ENCODE results near the gene MRPL55.

The MRPL55 gene

GRCh38 chr1:228134591-228134990 lies 25.5 kb upstream of the MRPL55 start:
- Histone ChIP-seq H3K23ac (ENCODE audit: low read length) (no peak overlapping the region), H3K18ac (ENCODE audit: low read length) (no peak overlapping the region), H3K79me2 (ENCODE audit: control insufficient read depth, insufficient read depth, low read length) (no peaks in the 10 kb centered on the region), H3K9ac (ENCODE audit: low read length) (no peak overlapping the region), H2AK5ac (ENCODE audit: low read length) (no peak overlapping the region), H2BK120ac (ENCODE audit: low read depth, low read length) (no peak overlapping the region), H2BK15ac (replicated peaks; ENCODE audit: low read depth) (no peak overlapping the region), H3K4me3 (ENCODE audit: low read length) (no peak overlapping the region), H3K79me1 (ENCODE audit: low read length) (no peaks in the 10 kb centered on the region), H3K27me3 (ENCODE audit: insufficient read depth, low read length, poor library complexity) (peaks cover 9% of the 10 kb centered on the region), H2BK5ac (ENCODE audit: low read length) (no peak overlapping the region), H3K27ac (ENCODE audit: low read depth, low read length) (no peak overlapping the region), H3K4me1 (ENCODE audit: control insufficient read depth, low read depth, low read length) (no peaks in the 10 kb centered on the region), H4K8ac (ENCODE audit: low read depth, low read length) (no peak overlapping the region), H3K36me3 (ENCODE audit: control insufficient read depth, insufficient read depth, low read length) (no peaks in the 10 kb centered on the region), H4K5ac (ENCODE audit: low read length) (no peak overlapping the region), H3K56ac (ENCODE audit: low read length) (no peak overlapping the region), H3K4ac (ENCODE audit: low read depth, low read length) (no peak overlapping the region), H3K4me2 (ENCODE audit: low read length) (no peak overlapping the region)
- DNase-seq: no peak
- WGBS (ENCODE audit: extremely low coverage, insufficient coverage, low lambda C conversion rate): no CpG with 5 or more reads among the region's 12 CpGs

- Histone ChIP-seq H2BK120ac (ENCODE audit: low read depth, low read length) (no peak overlapping the region), H3K36me3 (ENCODE audit: control insufficient read depth, insufficient read depth, low read length) (no peaks in the 10 kb centered on the region), H2AK5ac (ENCODE audit: low read length) (no peak overlapping the region), H3K18ac (ENCODE audit: low read length) (no peak overlapping the region), H2BK15ac (replicated peaks; ENCODE audit: low read depth) (no peak overlapping the region), H3K4ac (ENCODE audit: low read depth, low read length) (no peak overlapping the region), H3K4me2 (ENCODE audit: low read length) (no peak overlapping the region), H3K4me3 (ENCODE audit: low read length) (no peak overlapping the region), H3K79me2 (ENCODE audit: control insufficient read depth, insufficient read depth, low read length) (no peaks in the 10 kb centered on the region), H3K27ac (ENCODE audit: low read depth, low read length) (no peak overlapping the region), H2BK5ac (ENCODE audit: low read length) (no peak overlapping the region), H3K56ac (ENCODE audit: low read length) (no peak overlapping the region), H3K9ac (ENCODE audit: low read length) (no peak overlapping the region), H3K23ac (ENCODE audit: low read length) (no peak overlapping the region), H4K8ac (ENCODE audit: low read depth, low read length) (no peak overlapping the region), H4K5ac (ENCODE audit: low read length) (no peak overlapping the region), H3K27me3 (ENCODE audit: insufficient read depth, low read length, poor library complexity) (peaks cover 7% of the 10 kb centered on the region), H3K4me1 (ENCODE audit: control insufficient read depth, low read depth, low read length) (no peaks in the 10 kb centered on the region), H3K79me1 (ENCODE audit: low read length) (no peaks in the 10 kb centered on the region)
- WGBS (ENCODE audit: extremely low coverage, insufficient coverage, low lambda C conversion rate): no CpG with 5 or more reads among the region's 2 CpGs
- DNase-seq: no peak
These were observed 22.7 kb upstream of the MRPL55 start for GRCh38 chr1:228131766-228132165.

- no peaks in the 10 kb centered on the region for H3K4me1 ChIP-seq (ENCODE audit: control insufficient read depth, low read depth, low read length)
- no peaks in the 10 kb centered on the region for H3K79me1 ChIP-seq (ENCODE audit: low read length)
- no peak overlapping the region for H3K9ac ChIP-seq (ENCODE audit: low read length)
- no peak overlapping the region for H3K4me2 ChIP-seq (ENCODE audit: low read length)
- H2BK15ac ChIP-seq (replicated peaks; ENCODE audit: low read depth): no peak overlapping the region
- DNase-seq: no peak
- no peak overlapping the region for H3K56ac ChIP-seq (ENCODE audit: low read length)
- H4K8ac ChIP-seq (ENCODE audit: low read depth, low read length): no peak overlapping the region
- H3K23ac ChIP-seq (ENCODE audit: low read length): no peak overlapping the region
- H3K18ac ChIP-seq (ENCODE audit: low read length): no peak overlapping the region
- no peaks in the 10 kb centered on the region for H3K27me3 ChIP-seq (ENCODE audit: insufficient read depth, low read length, poor library complexity)
- H2BK120ac ChIP-seq (ENCODE audit: low read depth, low read length): no peak overlapping the region
- no peak overlapping the region for H3K4ac ChIP-seq (ENCODE audit: low read depth, low read length)
- no peak overlapping the region for H3K4me3 ChIP-seq (ENCODE audit: low read length)
- no peaks in the 10 kb centered on the region for H3K36me3 ChIP-seq (ENCODE audit: control insufficient read depth, insufficient read depth, low read length)
- WGBS (ENCODE audit: extremely low coverage, insufficient coverage, low lambda C conversion rate): no CpG with 5 or more reads among the region's 5 CpGs
- H4K5ac ChIP-seq (ENCODE audit: low read length): no peak overlapping the region
- no peak overlapping the region for H3K27ac ChIP-seq (ENCODE audit: low read depth, low read length)
- H2BK5ac ChIP-seq (ENCODE audit: low read length): no peak overlapping the region
- H2AK5ac ChIP-seq (ENCODE audit: low read length): no peak overlapping the region
- H3K79me2 ChIP-seq (ENCODE audit: control insufficient read depth, insufficient read depth, low read length): no peaks in the 10 kb centered on the region
These were observed 16.1 kb upstream of the MRPL55 start for GRCh38 chr1:228125185-228125584.

GRCh38 chr1:228123505-228123904 lies 14.4 kb upstream of the MRPL55 start:
- Histone ChIP-seq H3K18ac (ENCODE audit: low read length) (no peak overlapping the region), H4K8ac (ENCODE audit: low read depth, low read length) (no peak overlapping the region), H2BK15ac (replicated peaks; ENCODE audit: low read depth) (no peak overlapping the region), H3K79me2 (ENCODE audit: control insufficient read depth, insufficient read depth, low read length) (no peaks in the 10 kb centered on the region), H3K9ac (ENCODE audit: low read length) (no peak overlapping the region), H3K4me2 (ENCODE audit: low read length) (no peak overlapping the region), H2AK5ac (ENCODE audit: low read length) (no peak overlapping the region), H3K4me3 (ENCODE audit: low read length) (no peak overlapping the region), H2BK120ac (ENCODE audit: low read depth, low read length) (no peak overlapping the region), H3K27me3 (ENCODE audit: insufficient read depth, low read length, poor library complexity) (no peaks in the 10 kb centered on the region), H3K36me3 (ENCODE audit: control insufficient read depth, insufficient read depth, low read length) (no peaks in the 10 kb centered on the region), H3K4me1 (ENCODE audit: control insufficient read depth, low read depth, low read length) (no peaks in the 10 kb centered on the region), H3K79me1 (ENCODE audit: low read length) (no peaks in the 10 kb centered on the region), H3K27ac (ENCODE audit: low read depth, low read length) (no peak overlapping the region), H2BK5ac (ENCODE audit: low read length) (no peak overlapping the region), H3K56ac (ENCODE audit: low read length) (no peak overlapping the region), H3K23ac (ENCODE audit: low read length) (no peak overlapping the region), H4K5ac (ENCODE audit: low read length) (no peak overlapping the region), H3K4ac (ENCODE audit: low read depth, low read length) (no peak overlapping the region)
- no peak for DNase-seq
- WGBS (ENCODE audit: extremely low coverage, insufficient coverage, low lambda C conversion rate): no CpG with 5 or more reads among the region's 2 CpGs

- Histone ChIP-seq H2BK5ac (ENCODE audit: low read length) (no peak overlapping the region), H3K18ac (ENCODE audit: low read length) (no peak overlapping the region), H3K27ac (ENCODE audit: low read depth, low read length) (no peak overlapping the region), H3K79me2 (ENCODE audit: control insufficient read depth, insufficient read depth, low read length) (no peaks in the 10 kb centered on the region), H4K8ac (ENCODE audit: low read depth, low read length) (no peak overlapping the region), H4K5ac (ENCODE audit: low read length) (no peak overlapping the region), H3K4me1 (ENCODE audit: control insufficient read depth, low read depth, low read length) (no peaks in the 10 kb centered on the region), H2AK5ac (ENCODE audit: low read length) (no peak overlapping the region), H3K9ac (ENCODE audit: low read length) (no peak overlapping the region), H3K27me3 (ENCODE audit: insufficient read depth, low read length, poor library complexity) (no peaks in the 10 kb centered on the region), H3K36me3 (ENCODE audit: control insufficient read depth, insufficient read depth, low read length) (no peaks in the 10 kb centered on the region), H3K23ac (ENCODE audit: low read length) (no peak overlapping the region), H3K56ac (ENCODE audit: low read length) (no peak overlapping the region), H3K4ac (ENCODE audit: low read depth, low read length) (no peak overlapping the region), H2BK15ac (replicated peaks; ENCODE audit: low read depth) (no peak overlapping the region), H2BK120ac (ENCODE audit: low read depth, low read length) (no peak overlapping the region), H3K4me3 (ENCODE audit: low read length) (no peak overlapping the region), H3K79me1 (ENCODE audit: low read length) (no peaks in the 10 kb centered on the region), H3K4me2 (ENCODE audit: low read length) (no peak overlapping the region)
- WGBS (ENCODE audit: extremely low coverage, insufficient coverage, low lambda C conversion rate): no CpG with 5 or more reads among the region's 1 CpG
- DNase-seq: no peak
These were observed 13.9 kb upstream of the MRPL55 start for GRCh38 chr1:228122921-228123441.

GRCh38 chr1:228120857-228121489 lies 11.9 kb upstream of the MRPL55 start:
- Histone ChIP-seq H3K4me2 (ENCODE audit: low read length) (no peak overlapping the region), H4K5ac (ENCODE audit: low read length) (no peak overlapping the region), H3K79me1 (ENCODE audit: low read length) (no peaks in the 10 kb centered on the region), H3K9ac (ENCODE audit: low read length) (no peak overlapping the region), H2AK5ac (ENCODE audit: low read length) (no peak overlapping the region), H3K4ac (ENCODE audit: low read depth, low read length) (no peak overlapping the region), H3K23ac (ENCODE audit: low read length) (no peak overlapping the region), H4K8ac (ENCODE audit: low read depth, low read length) (no peak overlapping the region), H3K36me3 (ENCODE audit: control insufficient read depth, insufficient read depth, low read length) (no peaks in the 10 kb centered on the region), H3K79me2 (ENCODE audit: control insufficient read depth, insufficient read depth, low read length) (no peaks in the 10 kb centered on the region), H2BK15ac (replicated peaks; ENCODE audit: low read depth) (no peak overlapping the region), H3K27ac (ENCODE audit: low read depth, low read length) (no peak overlapping the region), H3K4me1 (ENCODE audit: control insufficient read depth, low read depth, low read length) (no peaks in the 10 kb centered on the region), H3K56ac (ENCODE audit: low read length) (no peak overlapping the region), H3K27me3 (ENCODE audit: insufficient read depth, low read length, poor library complexity) (no peaks in the 10 kb centered on the region), H3K4me3 (ENCODE audit: low read length) (no peak overlapping the region), H3K18ac (ENCODE audit: low read length) (no peak overlapping the region), H2BK5ac (ENCODE audit: low read length) (no peak overlapping the region), H2BK120ac (ENCODE audit: low read depth, low read length) (no peak overlapping the region)
- DNase-seq: no peak
- WGBS (ENCODE audit: extremely low coverage, insufficient coverage, low lambda C conversion rate): no CpG with 5 or more reads among the region's 5 CpGs

All from mesendoderm (in vitro differentiated cells).